Measurements from ENCODE around the gene GALT.
A peak's percentile ranks its signal among the peaks of the same experiment; 100 is the strongest.
"Not testable (repeated sequence)": the region's sequence is repeated elsewhere in the genome, so short reads cannot be mapped to it uniquely, and the experiment has no call there.

The GALT gene

DNA sequence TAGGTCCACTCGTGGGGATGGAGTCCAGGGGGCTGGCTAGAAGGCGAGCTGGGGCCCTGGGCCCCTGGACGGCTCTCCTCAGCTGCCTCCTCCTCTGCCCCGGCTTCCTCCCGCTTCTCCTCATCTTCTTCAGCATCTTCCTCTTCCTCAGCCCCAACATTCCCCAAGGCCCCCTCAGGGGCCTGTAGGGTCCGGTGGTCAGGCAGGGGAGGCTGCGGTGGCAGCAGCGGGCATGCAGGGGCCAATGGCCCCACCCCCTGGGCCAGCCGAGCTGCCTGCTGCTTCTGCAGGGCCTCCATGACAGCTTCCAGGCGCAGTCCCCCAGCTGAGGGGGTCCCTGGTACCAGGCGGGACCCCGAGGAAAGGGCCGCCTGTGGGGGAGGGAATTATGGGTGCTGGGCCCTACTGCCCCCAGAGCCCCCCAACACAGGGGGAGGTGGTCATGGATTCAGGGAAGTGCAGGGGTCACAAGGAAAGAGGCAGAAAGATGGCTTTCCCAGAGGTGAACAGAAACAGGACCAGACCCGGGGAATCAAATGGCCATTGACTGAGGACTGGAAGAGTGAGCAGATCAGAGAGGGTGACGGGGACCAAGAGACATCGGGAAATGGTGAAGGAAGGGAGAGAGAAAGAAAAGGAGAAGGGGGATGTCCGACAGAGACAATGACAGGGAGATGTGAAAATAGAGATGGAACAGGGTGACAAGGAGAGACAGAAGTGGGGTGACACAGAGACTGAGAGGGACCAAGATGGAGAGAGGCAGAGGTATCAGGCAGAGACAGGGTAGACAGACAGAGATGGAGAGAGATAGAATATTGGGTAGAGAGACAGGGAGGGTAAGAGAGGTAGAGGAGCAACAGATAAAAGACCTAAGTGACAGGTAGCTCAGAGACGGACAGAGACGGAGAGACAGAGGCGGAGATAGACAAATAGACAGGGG lies 18.5 kb upstream of the GALT start:
- DNase-seq, result no peak

GRCh38 chr9:34628656-34629490 lies 17.6 kb upstream of the GALT start, which contains the start of gene ARID3C:
Gene ARID3C, minus strand, starts transcription at chr9:34629066. Its CDS starts 1,052 bp downstream, at chr9:34628014.
- DNase-seq, result peak; percentile 24

GRCh38 chr9:34629491-34629808 lies 17.0 kb upstream of the GALT start:
- DNase-seq, result no peak

GRCh38 chr9:34630402-34631154 lies 15.9 kb upstream of the GALT start:
- DNase-seq, result no peak

GRCh38 chr9:34633166-34633565 lies 13.3 kb upstream of the GALT start:
- DNase-seq, result no peak

- DNase-seq, result no peak
These were observed 12.5 kb upstream of the GALT start for GRCh38 chr9:34633851-34634550.

- DNase-seq, result no peak
These were observed 11.8 kb upstream of the GALT start for GRCh38 chr9:34634551-34635248.

DNA sequence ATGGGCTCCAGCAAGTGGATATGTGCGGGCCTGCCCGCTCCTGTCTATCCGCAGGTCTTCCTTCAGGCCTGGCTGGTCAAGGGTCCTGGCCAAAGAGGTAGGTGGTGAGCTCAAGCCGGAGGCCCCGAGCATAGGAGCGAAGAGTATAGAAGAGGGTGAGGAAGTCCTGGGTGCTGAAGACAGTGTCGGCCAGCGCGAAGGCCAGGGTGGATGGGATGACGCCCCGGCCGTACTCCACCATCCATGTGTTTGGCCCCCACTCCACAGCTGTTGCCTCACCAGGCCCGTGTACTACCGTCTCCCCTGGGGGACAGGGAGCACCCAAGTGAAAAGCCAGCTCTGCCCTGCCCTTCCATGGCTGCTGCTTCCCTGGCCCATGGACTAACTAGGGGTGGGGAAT lies 10.9 kb upstream of the GALT start:
- no peak for DNase-seq

DNA sequence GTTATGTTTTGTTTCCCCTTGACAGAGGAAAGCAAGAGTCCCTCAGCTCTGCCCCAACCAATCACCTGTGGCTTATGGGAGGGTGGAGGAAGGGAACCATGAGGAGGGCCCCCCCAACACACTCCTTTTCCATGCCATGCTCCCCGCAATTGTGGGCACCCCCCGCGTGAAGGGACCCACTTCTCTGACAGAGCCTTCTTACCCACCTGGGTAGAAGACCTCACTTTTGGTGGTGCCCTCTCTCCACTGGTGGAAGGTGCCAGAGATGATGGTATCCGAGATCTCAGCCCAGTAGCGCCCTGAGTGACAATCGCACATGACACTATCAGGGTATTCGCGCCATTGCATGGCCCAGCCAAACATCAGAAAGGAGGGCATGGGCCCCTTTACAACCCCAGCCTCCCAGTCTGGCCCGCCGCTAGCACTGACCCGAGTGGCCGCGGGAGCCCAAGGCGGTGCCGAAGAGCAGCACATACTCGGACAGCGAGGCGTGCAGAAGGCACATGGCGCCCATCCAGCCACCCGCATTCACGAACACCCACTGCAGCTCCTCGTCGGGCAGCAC lies 9.6 kb upstream of the GALT start:
- DNase-seq, result no peak

- DNase-seq, result peak; percentile 84
These were observed 8.9 kb upstream of the GALT start, which contains the start of gene SIGMAR1 for GRCh38 chr9:34637356-34638137. Gene SIGMAR1, minus strand, starts transcription at chr9:34637787. Its CDS starts 90 bp downstream, at chr9:34637697.

DNA sequence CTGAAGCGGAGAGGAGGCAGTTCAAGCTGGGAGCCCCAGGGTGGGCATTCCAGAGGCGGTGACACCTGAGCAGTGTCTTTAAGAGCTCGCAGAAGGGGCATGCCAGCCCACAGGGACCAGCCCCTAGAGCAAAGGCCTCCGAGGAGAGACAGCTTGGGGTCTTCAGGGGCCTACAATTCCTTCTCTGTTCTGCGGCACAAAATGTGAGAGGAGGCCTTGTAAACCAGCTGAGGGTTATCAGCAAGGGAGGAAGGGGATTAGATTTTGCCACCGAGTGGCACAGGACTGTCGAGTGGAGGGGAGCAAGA lies 8.4 kb upstream of the GALT start:
- no peak for DNase-seq

DNA sequence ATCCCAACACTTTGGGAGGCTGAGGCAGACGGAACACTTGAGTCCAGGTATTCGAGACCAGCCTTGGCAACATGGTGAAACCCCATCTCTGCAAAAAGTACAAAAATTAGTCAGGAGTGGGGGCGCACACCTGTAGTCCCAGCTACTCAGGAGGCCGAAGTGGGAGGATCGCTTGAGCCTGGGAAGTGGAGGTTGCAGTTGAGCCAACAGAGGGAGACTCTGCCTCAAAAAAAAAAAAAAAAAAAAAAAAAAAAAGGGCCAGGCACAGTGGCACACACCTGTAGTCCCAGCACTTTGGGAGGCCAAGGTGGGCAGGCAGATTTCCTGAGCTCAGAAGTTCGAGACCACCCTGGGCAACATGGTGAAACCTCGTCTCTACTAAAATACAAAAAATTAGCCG lies 7.2 kb upstream of the GALT start:
- DNase-seq, result not testable (repeated sequence)

DNA sequence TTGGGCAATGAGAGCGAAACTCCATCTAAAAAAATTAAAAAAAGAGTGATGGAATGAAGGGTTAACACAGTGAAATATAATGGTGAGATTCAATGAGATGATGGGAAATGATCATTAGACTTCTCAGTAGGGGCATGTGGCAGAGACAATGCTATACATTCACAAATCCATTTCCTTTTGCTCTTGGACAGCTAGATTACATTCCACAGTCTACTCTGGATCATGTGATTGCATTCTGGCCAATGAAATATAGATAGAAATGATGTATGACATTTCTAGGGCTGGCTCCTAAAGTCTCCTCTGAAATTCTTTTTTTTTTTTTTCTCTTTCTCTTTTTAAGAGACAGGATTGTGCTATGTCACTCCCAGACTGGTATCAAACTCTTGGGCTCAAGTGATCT lies 3.8 kb upstream of the GALT start:
- DNase-seq, result no peak

GRCh38 chr9:34644766-34645314 lies 1.6 kb upstream of the GALT start:
- no peak for DNase-seq

GRCh38 chr9:34647084-34647403 lies 569 bp downstream of the GALT start:
- DNase-seq, result no peak

DNA sequence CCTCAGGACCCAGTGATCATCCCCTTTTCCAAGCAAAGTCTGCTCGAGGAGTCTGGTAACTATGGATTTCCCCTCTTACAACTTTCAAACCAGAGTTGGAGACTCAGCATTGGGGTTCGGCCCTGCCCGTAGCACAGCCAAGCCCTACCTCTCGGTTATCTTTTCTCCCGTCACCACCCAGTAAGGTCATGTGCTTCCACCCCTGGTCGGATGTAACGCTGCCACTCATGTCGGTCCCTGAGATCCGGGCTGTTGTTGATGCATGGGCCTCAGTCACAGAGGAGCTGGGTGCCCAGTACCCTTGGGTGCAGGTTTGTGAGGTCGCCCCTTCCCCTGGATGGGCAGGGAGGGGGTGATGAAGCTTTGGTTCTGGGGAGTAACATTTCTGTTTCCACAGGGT lies 1.2 kb downstream of the GALT start:
- DNase-seq, result no peak

DNA sequence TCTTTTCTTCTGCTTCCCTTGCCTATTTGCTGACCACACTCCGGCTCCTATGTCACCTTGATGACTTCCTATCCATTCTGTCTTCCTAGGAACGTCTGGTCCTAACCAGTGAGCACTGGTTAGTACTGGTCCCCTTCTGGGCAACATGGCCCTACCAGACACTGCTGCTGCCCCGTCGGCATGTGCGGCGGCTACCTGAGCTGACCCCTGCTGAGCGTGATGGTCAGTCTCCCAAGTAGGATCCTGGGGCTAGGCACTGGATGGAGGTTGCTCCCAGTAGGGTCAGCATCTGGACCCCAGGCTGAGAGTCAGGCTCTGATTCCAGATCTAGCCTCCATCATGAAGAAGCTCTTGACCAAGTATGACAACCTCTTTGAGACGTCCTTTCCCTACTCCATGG lies 2.2 kb downstream of the GALT start:
- DNase-seq, result no peak

GRCh38 chr9:34650816-34651215 lies 4.3 kb downstream of the GALT start:
- DNase-seq, result no peak

DNA sequence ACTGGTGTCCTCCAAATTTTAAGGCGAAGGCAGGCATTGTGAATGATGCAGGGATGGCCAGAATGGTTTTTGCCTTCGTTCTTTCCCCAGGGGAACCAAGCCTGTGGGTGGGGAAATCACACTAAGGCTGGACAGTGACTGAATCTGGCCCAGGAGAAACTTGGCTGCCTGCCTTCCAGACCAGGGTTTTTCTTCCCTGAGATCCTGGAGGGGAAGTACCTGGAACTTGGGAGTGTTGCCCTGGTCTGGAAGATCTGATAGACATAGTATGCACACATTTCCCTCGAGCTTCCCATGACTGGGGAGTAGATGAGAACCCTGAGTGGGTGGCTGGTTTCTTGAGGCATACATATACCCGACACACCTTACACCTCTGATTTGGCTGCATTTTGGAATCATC lies 4.8 kb downstream of the GALT start:
- DNase-seq, result no peak

- DNase-seq, result no peak
These were observed 5.6 kb downstream of the GALT start, which contains the start of gene IL11RA for GRCh38 chr9:34651876-34652601. Gene IL11RA, plus strand, starts transcription at chr9:34652185. Its CDS starts 3,033 bp downstream, at chr9:34655218.
